SK-N-SH (cell line): ENCODE results near the gene BIRC6. TPM values are rescaled to one million over a fixed set of nuclear protein-coding genes. Genes with fewer than 3 reads are reported as not detected.

Experiments
- CTCF ChIA-PET: fragments of 300-600, 350-600 bp; formaldehyde crosslinking; extraction: SDS; loops from one replicate; lab custom pipeline; 2021; lab: Yijun Ruan, JAX
- POLR2A ChIA-PET: fragments of 350-600 bp; sonication (Branson Sonifier 250); formaldehyde crosslinking; extraction: SDS; loops from one replicate; lab custom pipeline; 2020; ENCODE audit warnings: antibody characterized with exemption, inconsistent platforms; lab: Yijun Ruan, JAX
- DNase-seq: peaks from one replicate; pipeline ENCODE4 v3.0.0; 2012
- H2AFZ ChIP-seq: fragments of 200-600 bp; sonication (generic); 2 replicates; pipeline ENCODE4 v1.8.1; 2016; ENCODE audit warnings: antibody characterized with exemption, mild to moderate bottlenecking, low read depth
- H3F3A ChIP-seq: fragments of 200-600 bp; sonication (generic); replicated peaks from 2 replicates; pipeline ENCODE3; 2016; ENCODE audit warnings: antibody characterized with exemption, mild to moderate bottlenecking; ENCODE audit not compliant: insufficient read depth
- H3K27ac ChIP-seq, 2 experiments: fragments of 200-500 bp in 1 of 2; fragments of 200-600 bp in 1 of 2; sonication (Bioruptor generic) in 1 of 2; sonication (generic), shearing (Covaris generic) in 1 of 2; 2 replicates each; pipeline versions ENCODE4 v1.5.1 to v1.6.1; 2014 to 2016; ENCODE audit warnings: low read depth in 2 of 2, inconsistent platforms in 1 of 2, low read length in 1 of 2, mild to moderate bottlenecking in 1 of 2, mixed read lengths in 1 of 2
- H3K27me3 ChIP-seq: fragments of 200-600 bp; sonication (generic), shearing (Covaris generic); 2 replicates; pipeline ENCODE4 v1.6.1; 2016; ENCODE audit warnings: mixed run types; ENCODE audit not compliant: insufficient read depth
- H3K36me3 ChIP-seq, 2 experiments: fragments of 200-500 bp in 1 of 2; fragments of 200-600 bp in 1 of 2; sonication (Bioruptor generic) in 1 of 2; sonication (generic) in 1 of 2; replicated peaks in 1 of 2; 2 replicates each; pipeline versions ENCODE3 to v1.5.1; 2014 to 2016; ENCODE audit warnings: low read length in 1 of 2, mild to moderate bottlenecking in 1 of 2; ENCODE audit not compliant: insufficient read depth in 2 of 2, control insufficient read depth in 1 of 2
- H3K4me1 ChIP-seq, 2 experiments: fragments of 200-500 bp in 1 of 2; fragments of 200-600 bp in 1 of 2; sonication (Bioruptor generic) in 1 of 2; sonication (generic), shearing (Covaris generic) in 1 of 2; 2 replicates each; pipeline versions ENCODE4 v1.5.1 to v1.6.1; 2014 to 2016; ENCODE audit warnings: low read depth in 1 of 2, low read length in 1 of 2, mixed run types in 1 of 2; ENCODE audit not compliant: insufficient read depth in 2 of 2, control insufficient read depth in 1 of 2
- H3K4me2 ChIP-seq: fragments of 200-600 bp; sonication (generic), shearing (Covaris generic); 2 replicates; pipeline ENCODE4 v1.6.1; 2017; ENCODE audit warnings: mixed run types
- H3K4me3 ChIP-seq, 2 experiments: fragments of 200-500 bp in 1 of 2; fragments of 200-600 bp in 1 of 2; sonication (Bioruptor generic) in 1 of 2; sonication (generic), shearing (Covaris generic) in 1 of 2; 2 replicates each; pipeline versions ENCODE4 v1.5.1 to v1.8.1; 2014 to 2016; ENCODE audit warnings: low read depth in 2 of 2, inconsistent platforms in 1 of 2, low read length in 1 of 2, mild to moderate bottlenecking in 1 of 2, mixed read lengths in 1 of 2, moderate library complexity in 1 of 2
- H3K79me2 ChIP-seq: fragments of 200-600 bp; sonication (generic); 2 replicates; pipeline ENCODE4 v1.8.1; 2017; ENCODE audit warnings: mild to moderate bottlenecking; ENCODE audit not compliant: insufficient read depth
- H3K9ac ChIP-seq: fragments of 200-600 bp; sonication (generic); 2 replicates; pipeline ENCODE4 v1.6.1; 2017; ENCODE audit warnings: mixed run types
- H3K9me2 ChIP-seq: fragments of 200-600 bp; sonication (generic); 2 replicates; pipeline ENCODE4 v1.6.1; 2017; ENCODE audit warnings: mixed run types
- H3K9me3 ChIP-seq: fragments of 200-600 bp; sonication (generic); 2 replicates; pipeline ENCODE4 v1.6.1; 2017; ENCODE audit warnings: mixed run types, mild to moderate bottlenecking, moderate library complexity
- H4K20me1 ChIP-seq: fragments of 200-600 bp; sonication (generic); 2 replicates; pipeline ENCODE4 v1.6.1; 2017; ENCODE audit warnings: mild to moderate bottlenecking, mixed run types; ENCODE audit not compliant: insufficient read depth
- CHD2 ChIP-seq: fragments of 150-350 bp; IDR thresholded peaks from 2 replicates; pipeline ENCODE4 v1.6.1; 2018; ENCODE audit warnings: low read length; ENCODE audit not compliant: partially characterized antibody
- CTCF ChIP-seq: fragments of 200-600 bp; sonication (generic); IDR thresholded peaks from 2 replicates; pipeline ENCODE4 v1.6.1; 2017; ENCODE audit warnings: antibody characterized with exemption, mild to moderate bottlenecking, moderate library complexity
- FOSL2 ChIP-seq: IDR thresholded peaks from 2 replicates; pipeline ENCODE4 v1.4.0; 2012; ENCODE audit warnings: low read depth, mild to moderate bottlenecking, moderate library complexity, borderline replicate concordance
- FOXM1 ChIP-seq: IDR thresholded peaks from 2 replicates; pipeline ENCODE4 v1.4.0; 2012; ENCODE audit warnings: low read depth, mild to moderate bottlenecking
- MAX ChIP-seq: IDR thresholded peaks from 2 replicates; pipeline ENCODE4 v1.4.0; 2012; ENCODE audit warnings: low read depth
- REST ChIP-seq: IDR thresholded peaks from 2 replicates; pipeline ENCODE4 v1.6.1; 2012; ENCODE audit warnings: mild to moderate bottlenecking, low read depth, low read length, moderate library complexity
- RFX5 ChIP-seq: IDR thresholded peaks from 2 replicates; pipeline ENCODE4 v1.6.1; 2012; ENCODE audit warnings: mild to moderate bottlenecking, improper control_type of control experiment, low read length
- SIN3A ChIP-seq: IDR thresholded peaks from 2 replicates; pipeline ENCODE4 v1.6.1; 2012; ENCODE audit warnings: low read depth, mild to moderate bottlenecking, low read length, moderate library complexity, borderline replicate concordance
- SMC3 ChIP-seq: IDR thresholded peaks from 2 replicates; pipeline ENCODE4 v1.6.1; 2012; ENCODE audit warnings: low read depth, low read length, improper control_type of control experiment
- TAF1 ChIP-seq: IDR thresholded peaks from 2 replicates; pipeline ENCODE4 v1.6.1; 2012; ENCODE audit warnings: low read depth, mild to moderate bottlenecking, low read length, moderate library complexity, borderline replicate concordance
- TEAD4 ChIP-seq: IDR thresholded peaks from 2 replicates; pipeline ENCODE4 v1.4.0; 2012; ENCODE audit warnings: mild to moderate bottlenecking, borderline replicate concordance; ENCODE audit not compliant: insufficient read depth
- USF1 ChIP-seq: IDR thresholded peaks from 2 replicates; pipeline ENCODE4 v1.4.0; 2012; ENCODE audit warnings: low read depth, borderline replicate concordance
- USF2 ChIP-seq: fragments of 150-350 bp; IDR thresholded peaks from 2 replicates; pipeline ENCODE4 v1.6.1; 2017; ENCODE audit warnings: antibody characterized with exemption, low read length, low read depth, borderline replicate concordance
- ZBTB33 ChIP-seq: IDR thresholded peaks from 2 replicates; pipeline ENCODE4 v1.4.0; 2012; ENCODE audit warnings: low read depth, borderline replicate concordance
- WGBS: methylation state at CpG from one replicate; pipeline ENCODE4 v1.1.6; 2017; ENCODE audit warnings: low lambda C conversion rate; 5-methylcytosine and 5-hydroxymethylcytosine counted together
- polyA plus RNA-seq, 3 experiments: library from polyadenylated mRNA; depleted of rRNA; stranded (reverse); fragments of >200 nt; gene quantifications; 2 replicates each; pipeline ENCODE4 v1.2.3, GENCODE V29; 2012

Gene BIRC6
- polyA plus RNA-seq, 1 of the 3 experiments (the other 2 are of a cell fraction): 28.9 TPM

GRCh38 chr2:32504877-32505478 lies 148.2 kb downstream of the BIRC6 start:
- H3K27me3 ChIP-seq: no peaks in the 10 kb centered on the region
- H3F3A ChIP-seq: peaks cover 4% of the 10 kb centered on the region
- no peaks in the 10 kb centered on the region for H4K20me1 ChIP-seq
- H3K27ac ChIP-seq: no peak overlapping the region
- no peak for TF ChIP-seq REST
- TF ChIP-seq RFX5: no peak
- no peak for TF ChIP-seq FOXM1
- no peak for TF ChIP-seq SMC3
- TF ChIP-seq TEAD4: no peak
- no peak for TF ChIP-seq MAX
- no peak for TF ChIP-seq TAF1
- TF ChIP-seq SIN3A: no peak
- TF ChIP-seq FOSL2: no peak
- TF ChIP-seq CHD2: no peak
- no peak for TF ChIP-seq USF1
- TF ChIP-seq USF2: no peak
- TF ChIP-seq ZBTB33: no peak
- no peak for TF ChIP-seq CTCF
- ChIA-PET POLR2A (no interaction called here), CTCF (interaction anchor here (1.1 to 1.8 kb wide), 2 partner anchors 11 to 15 kb away, joined by 4 to 6 read pairs; no protein-coding TSS in a partner anchor)
- H3K9ac ChIP-seq: no peak overlapping the region
- no peak overlapping the region for H3K4me2 ChIP-seq
- H3K9me3 ChIP-seq: no peaks in the 10 kb centered on the region
- no peak overlapping the region for H3K4me3 ChIP-seq
- no peaks in the 10 kb centered on the region for H3K4me1 ChIP-seq
- no peaks in the 10 kb centered on the region for H3K9me2 ChIP-seq
- H3K36me3 ChIP-seq: peaks cover 64 to 84% of the 10 kb centered on the region in 2 experiments
- 96% methylated on average over 3 of the region's 3 CpGs for WGBS
- DNase-seq: no peak
- H2AFZ ChIP-seq: no peak overlapping the region
- H3K79me2 ChIP-seq: peaks cover 10% of the 10 kb centered on the region
